Articular chondrocyte of knee joint (primary cell): ENCODE measurements around the gene ACOX1. TPM values are rescaled to one million over a fixed set of nuclear protein-coding genes. Genes with fewer than 3 reads are reported as not detected.

Experiments
- total RNA-seq: library from RNA; depleted of rRNA; stranded (reverse); fragments of >200 nt; gene quantifications from 2 replicates; pipeline ENCODE4 v1.2.3, GENCODE V29; 2012

ACOX1 gene
- 55.3 and 57.4 TPM in 2 replicates for total RNA-seq

GRCh38 chr17:75978938-75979704 is at the start of gene ACOX1, which contains the start of gene TEN1:
Gene ACOX1 (minus strand): TSS chr17:75979166. CDS start chr17:75979073, 93 bp downstream.
Gene TEN1 (plus strand): TSS chr17:75979240. CDS start chr17:75986193, 6,953 bp downstream.

GRCh38 chr17:76027159-76027839 is 48.3 kb upstream of the ACOX1 start, which contains the start of gene EVPL:
Gene EVPL (minus strand): TSS chr17:76027306. CDS start chr17:76027198, 108 bp downstream.

GRCh38 chr17:76000755-76001521 is 22.0 kb upstream of the ACOX1 start, which contains the start of gene CDK3:
Gene CDK3 (plus strand): TSS chr17:76000855. CDS start chr17:76001426, 571 bp downstream.

GRCh38 chr17:75940727-75941441 is 38.1 kb downstream of the ACOX1 start, which contains the start of gene FBF1:
Gene FBF1 (minus strand): TSS chr17:75941042. CDS start chr17:75938149, 2,893 bp downstream.

GRCh38 chr17:75904749-75905521 is 74.0 kb downstream of the ACOX1 start, which contains the start of gene MRPL38:
Gene MRPL38 (minus strand): TSS chr17:75904884. CDS start chr17:75904875, 9 bp downstream.

GRCh38 chr17:75896415-75897159 is 82.4 kb downstream of the ACOX1 start, which contains the start of gene TRIM65:
Gene TRIM65 (minus strand): TSS chr17:75896951. CDS start chr17:75896937, 14 bp downstream.

Other genes starting within 250 kb of the ACOX1 start
- gene GALK1, start 214.0 kb downstream of the ACOX1 start, total RNA-seq = 28.8 and 34.8 TPM in 2 replicates
- gene UNK, start 194.4 kb downstream of the ACOX1 start, total RNA-seq = 23.1 and 27.4 TPM in 2 replicates
- gene UNC13D, start 134.8 kb downstream of the ACOX1 start, total RNA-seq = 0.76 and 1.6 TPM in 2 replicates
- gene WBP2, start 123.8 kb downstream of the ACOX1 start, total RNA-seq = 25.1 and 46.8 TPM in 2 replicates
- 36.8 and 50.0 TPM in 2 replicates for gene TRIM47, start 100.6 kb downstream of the ACOX1 start, total RNA-seq
- gene TRIM65, start 82.2 kb downstream of the ACOX1 start, total RNA-seq = 14.7 and 20.3 TPM in 2 replicates
- gene MRPL38, start 74.3 kb downstream of the ACOX1 start, total RNA-seq = 21.3 and 27.6 TPM in 2 replicates
- 8.9 and 9.5 TPM in 2 replicates for gene FBF1, start 38.1 kb downstream of the ACOX1 start, total RNA-seq
- gene TEN1, start 74 bp upstream of the ACOX1 start, total RNA-seq = 16.2 and 20.1 TPM in 2 replicates
- 0.78 and 0.97 TPM in 2 replicates for gene CDK3, start 21.7 kb upstream of the ACOX1 start, total RNA-seq
- gene EVPL, start 48.1 kb upstream of the ACOX1 start, total RNA-seq = 0.11 and 0.13 TPM in 2 replicates
- 31.9 and 33.6 TPM in 2 replicates for gene SRP68, start 93.4 kb upstream of the ACOX1 start, total RNA-seq
- gene GALR2, start 95.6 kb upstream of the ACOX1 start, total RNA-seq = 0.11 TPM in 1 of 2 replicates, not detected in the other
- gene ZACN, start 100.0 kb upstream of the ACOX1 start, total RNA-seq = under 0.01 TPM in 1 of 2 replicates, not detected in the other
- gene EXOC7, start 124.6 kb upstream of the ACOX1 start, total RNA-seq = 92.2 and 94.1 TPM in 2 replicates
- gene FOXJ1, start 162.1 kb upstream of the ACOX1 start, total RNA-seq = not detected in 2 replicates